ENCODE data around the gene SETD1A. TPM values are rescaled to one million over a fixed set of nuclear protein-coding genes. Genes with fewer than 3 reads are reported as not detected.
A peak's percentile ranks its signal among the peaks of the same experiment; 100 is the strongest.

SETD1A gene
- total RNA-seq, 1 experiment from 2014 or later = 33.2 TPM

DNA sequence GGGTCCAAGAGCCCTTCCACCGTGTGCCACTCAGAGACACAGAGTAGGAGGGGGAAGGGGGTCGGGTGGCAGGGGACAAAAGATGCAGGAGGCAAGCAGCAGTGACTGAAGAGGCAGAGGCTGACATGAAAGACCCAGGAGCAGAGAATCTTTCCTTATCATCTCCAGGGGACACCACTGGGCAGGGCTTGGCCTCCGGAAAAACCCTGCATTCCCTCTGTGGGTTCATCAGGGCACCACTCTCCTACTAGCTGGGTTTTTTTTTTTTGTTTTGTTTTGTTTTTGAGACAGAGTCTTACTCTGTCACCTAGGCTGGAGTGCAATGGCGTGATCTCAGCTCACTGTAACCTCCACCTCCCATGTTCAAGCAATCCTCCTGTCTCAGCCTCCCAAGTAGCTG is 73.7 kb downstream of the SETD1A start:
- CTCF ChIA-PET = interaction anchor here (0.5 kb wide), 1 partner anchor 64 kb away, joined by 4 read pairs; no protein-coding TSS in a partner anchor
- H2AFZ ChIP-seq = no peak overlapping the region
- DNase-seq = no peak
- peaks cover 12% of the 10 kb centered on the region for H3K4me1 ChIP-seq (replicated peaks; ENCODE audit: insufficient read depth)
- peak overlapping the region; percentile 97; the same call in 1 of the 2 replicates for H3K4me2 ChIP-seq
- no peak overlapping the region for H3K4me3 ChIP-seq
- no TSS peak for BruUV-seq (replicated peaks)
- peaks cover 19% of the 10 kb centered on the region for H3K79me2 ChIP-seq (ENCODE audit: low read depth)
- no peaks in the 10 kb centered on the region for H3K36me3 ChIP-seq (ENCODE audit: low read depth)
- H3K27me3 ChIP-seq (ENCODE audit: insufficient read depth, low read depth) = no peaks in the 10 kb centered on the region
- no peaks in the 10 kb centered on the region for H3K9me2 ChIP-seq (ENCODE audit: insufficient read depth)
- H3K27ac ChIP-seq = no peak overlapping the region
- TF ChIP-seq CTCF (conservative IDR thresholded peaks at IDR 0.05) (no peak), EZH2 (IDR thresholded peaks at IDR 0.05; ENCODE audit: low read depth) (no peak)
- intact Hi-C loops (cut with micrococcal nuclease; ENCODE audit: unreplicated experiment) = no loop called here
- H3F3A ChIP-seq (ENCODE audit: insufficient read depth, low read depth) = peaks cover 15% of the 10 kb centered on the region; the same call in 1 of the 2 replicates
- POLR2A ChIA-PET (ENCODE audit: unreplicated experiment) = no interaction called here
- H3K9me3 ChIP-seq (ENCODE audit: insufficient read depth, low read depth) = no peaks in the 10 kb centered on the region
- H4K20me1 ChIP-seq (ENCODE audit: insufficient read depth) = peaks cover 9% of the 10 kb centered on the region

- POLR2A ChIA-PET (ENCODE audit: unreplicated experiment) = interaction anchor here (0.6 to 0.7 kb wide), 5 partner anchors 11 to 117 kb away, joined by 3 to 7 read pairs (median 4); partner anchors contain the start of gene KAT8
- Histone ChIP-seq H3K9me3 (ENCODE audit: insufficient read depth, low read depth) (no peaks in the 10 kb centered on the region), H3K27me3 (ENCODE audit: insufficient read depth, low read depth) (no peaks in the 10 kb centered on the region), H3K9me2 (ENCODE audit: insufficient read depth) (no peaks in the 10 kb centered on the region), H2AFZ (peak within 1 kb of the TSS; percentile 98), H3K36me3 (ENCODE audit: low read depth) (no peaks in the 10 kb centered on the region), H3K4me1 (replicated peaks; ENCODE audit: insufficient read depth) (peaks cover 12% of the 10 kb centered on the region), H3K4me3 (peak within 1 kb of the TSS; percentile 87), H4K20me1 (ENCODE audit: insufficient read depth) (peaks cover 9% of the 10 kb centered on the region), H3K4me2 (peak within 1 kb of the TSS; percentile 97), H3K27ac (peak within 1 kb of the TSS; percentile 62), H3F3A (ENCODE audit: insufficient read depth, low read depth) (peaks cover 12% of the 10 kb centered on the region; the same call in 1 of the 2 replicates), H3K79me2 (ENCODE audit: low read depth) (peaks cover 19% of the 10 kb centered on the region)
- TF ChIP-seq CTCF (conservative IDR thresholded peaks at IDR 0.05) (no peak), EZH2 (IDR thresholded peaks at IDR 0.05; ENCODE audit: low read depth) (no peak)
- CTCF ChIA-PET = interaction anchor here (0.6 kb wide), 1 partner anchor 354 kb away, joined by 3 read pairs; no protein-coding TSS in a partner anchor
- intact Hi-C loops (cut with micrococcal nuclease; ENCODE audit: unreplicated experiment) = loop anchor here (1.0 to 2.0 kb wide), 7 partner anchors 36 to 374 kb away; partner anchors contain the start of genes FBRS, HSD3B7, KAT8 and VKORC1
- DNase-seq = peak; percentile 93 to 99
- BruUV-seq (replicated peaks) = TSS peak; percentile 51
Measured at GRCh38 chr16:31032736-31033708, 75.5 kb downstream of the SETD1A start, which contains the start of gene STX4. Gene STX4, plus strand, starts transcription at chr16:31033558. Its CDS starts 248 bp downstream, at chr16:31033806.

Data from PC-9 (cell line).